GM20431 (cell line): Measurements from ENCODE around the gene TP63.
"Not testable (repeated sequence)": the region's sequence is repeated elsewhere in the genome, so short reads cannot be mapped to it uniquely, and the experiment has no call there.

ENCODE experiments used
- in situ Hi-C: fragments of 300-500 bp; cut with MseI, MboI; formaldehyde crosslinking; loops from one replicate; pipeline ENCODE4 v1.15.0; 2020; ENCODE audit warnings: low sequenced_read_pairs; ENCODE audit not compliant: unreplicated experiment

Gene TP63

DNA sequence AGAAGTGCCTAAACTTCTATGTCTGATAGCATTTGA is at the start of gene TP63:
Gene TP63, plus strand, starts transcription at position 17 of the 36 bp plus-strand sequence. CDS start 127 bp downstream, outside the sequence.
- in situ Hi-C loops, result no loop called here

DNA sequence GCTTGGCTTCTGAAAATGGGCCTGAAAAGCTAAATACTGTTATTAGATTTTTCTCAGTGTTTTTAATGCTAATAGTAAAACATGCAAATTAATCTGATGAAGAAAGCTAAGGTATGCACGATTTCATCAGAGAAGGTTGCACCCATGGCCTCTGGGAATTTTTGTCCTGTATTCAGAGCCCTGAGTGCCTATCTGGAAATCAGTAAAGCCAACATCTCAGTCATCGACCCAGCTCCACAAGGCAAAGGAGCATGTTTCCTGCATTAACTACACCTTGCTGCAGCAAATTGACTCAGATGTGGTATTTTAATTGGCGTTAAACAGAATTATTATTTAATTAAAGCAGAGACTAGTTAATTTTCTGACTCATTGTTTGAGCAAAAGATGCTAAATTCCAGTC is 49.0 kb upstream of the TP63 start:
- in situ Hi-C loops, result no loop called here

DNA sequence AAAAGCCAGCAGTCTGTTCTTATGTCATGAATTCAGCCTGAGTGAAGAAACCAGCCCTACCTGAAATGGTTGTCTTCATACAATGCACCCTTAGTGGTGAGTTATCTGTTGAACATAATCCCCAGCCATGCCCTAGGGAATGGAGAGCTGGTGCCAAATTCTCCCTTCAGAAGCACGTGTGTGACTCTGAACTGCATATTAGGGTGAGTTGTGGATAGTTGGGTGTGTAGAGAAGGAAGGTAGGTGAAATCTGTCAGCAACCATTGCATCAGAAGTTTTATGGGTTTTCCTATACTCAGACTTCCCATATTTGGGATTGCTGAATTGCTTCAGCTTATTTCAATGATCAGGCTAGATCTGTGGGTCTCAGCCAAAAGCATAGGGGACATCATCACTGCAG is 46.5 kb upstream of the TP63 start:
- in situ Hi-C loops, result no loop called here

DNA sequence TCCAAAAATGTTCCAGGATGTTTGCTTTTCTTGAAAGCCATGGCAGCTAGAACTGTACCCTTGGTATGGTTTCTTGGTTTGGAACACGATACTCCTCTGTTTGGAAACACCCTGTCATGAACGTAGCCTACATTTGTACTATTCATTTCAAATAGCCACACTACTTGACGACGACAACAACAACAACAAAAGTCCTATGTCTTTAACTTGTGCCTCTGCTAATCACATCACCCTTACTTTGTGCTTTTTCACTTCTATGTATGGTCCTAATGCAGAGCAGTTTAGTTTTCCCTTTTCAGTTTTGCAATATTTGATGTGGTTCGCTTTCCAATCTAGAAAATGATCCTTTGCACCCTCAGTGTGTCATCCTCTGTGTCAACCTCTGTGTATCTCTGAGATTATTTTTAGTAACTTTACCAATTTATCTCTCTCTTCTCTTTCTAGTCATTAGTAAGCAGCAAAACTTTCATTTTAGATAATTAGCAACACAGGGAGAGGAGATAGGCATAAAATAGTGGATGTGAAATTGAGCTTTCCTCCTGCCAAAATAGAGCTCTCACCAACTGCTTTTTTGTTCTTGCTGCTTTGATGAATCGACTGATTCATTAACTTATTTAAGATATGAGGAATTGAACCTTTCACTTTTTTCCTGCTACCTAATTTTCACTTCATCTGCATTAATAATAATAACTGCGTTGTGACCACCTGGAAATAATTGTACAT is 44.1 kb upstream of the TP63 start:
- in situ Hi-C loops, result no loop called here

DNA sequence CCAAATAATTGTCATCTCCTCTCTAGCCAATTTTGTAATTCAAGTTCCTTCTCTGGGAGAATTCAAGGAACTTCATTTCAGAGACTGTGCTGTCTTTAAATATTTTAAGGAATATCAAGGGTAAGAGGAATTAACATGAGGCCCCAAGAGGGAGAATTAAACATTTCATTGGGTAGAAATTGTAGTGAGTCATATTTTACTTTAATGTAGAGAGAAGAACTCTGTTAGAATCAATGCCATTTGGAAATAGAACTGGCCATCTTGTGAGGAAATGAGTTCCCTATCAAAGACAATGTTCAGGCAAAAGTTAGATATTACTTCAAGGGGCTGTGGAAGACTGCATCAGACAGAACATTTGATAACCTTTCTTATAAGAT is 43.5 kb upstream of the TP63 start:
- in situ Hi-C loops, result no loop called here

DNA sequence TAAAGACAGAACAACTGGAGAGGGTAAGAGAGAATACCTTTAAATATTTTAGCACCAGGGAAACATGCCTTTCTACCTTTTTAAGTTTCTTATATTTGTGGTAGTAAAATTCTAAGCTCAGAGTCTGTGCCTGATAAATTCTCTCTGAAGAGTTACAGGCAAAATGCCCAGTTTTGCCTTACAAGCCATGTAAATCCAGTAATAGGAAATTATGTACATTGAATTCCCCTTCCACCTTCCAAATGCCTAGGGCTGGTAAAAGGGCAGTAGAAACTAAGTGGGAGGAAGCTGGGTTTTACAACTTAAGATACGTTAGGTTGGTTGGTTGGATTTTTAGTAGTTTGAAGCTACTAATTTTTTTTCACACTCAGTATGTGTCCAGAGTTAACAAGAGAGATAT is 43.1 kb upstream of the TP63 start:
- in situ Hi-C loops, result no loop called here

DNA sequence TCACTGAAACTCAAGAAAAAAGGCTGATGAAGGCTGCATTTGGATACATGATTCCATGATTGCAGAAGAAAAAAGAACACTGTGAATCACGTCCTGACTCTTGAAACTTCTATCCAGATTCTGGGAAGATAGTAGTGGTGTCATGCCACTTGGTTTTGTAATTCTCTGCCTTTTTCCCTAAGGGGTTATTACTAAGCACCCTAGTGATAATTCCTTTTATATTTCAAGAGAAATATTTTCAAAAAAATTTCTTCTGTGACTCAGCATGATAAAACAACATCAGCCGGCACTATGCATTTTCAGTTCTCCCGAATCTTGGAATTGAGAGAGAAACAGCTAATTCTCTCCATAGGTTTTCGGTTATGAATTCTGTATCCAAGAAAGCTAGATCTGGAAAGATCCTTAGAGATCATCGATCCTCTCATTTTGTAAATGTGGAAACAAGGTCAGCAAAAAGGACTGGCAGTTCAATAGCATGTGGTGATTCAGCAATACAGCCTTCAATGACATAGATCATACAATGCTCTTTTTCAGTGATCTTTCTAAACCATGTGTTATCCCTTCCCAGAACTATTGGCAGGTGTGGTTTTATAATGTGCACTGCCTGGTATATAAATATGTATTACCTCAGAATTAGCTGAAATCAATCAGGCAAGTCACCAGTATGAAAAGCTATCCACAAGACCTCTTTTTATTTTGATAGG is 42.6 kb upstream of the TP63 start:
- in situ Hi-C loops, result no loop called here

DNA sequence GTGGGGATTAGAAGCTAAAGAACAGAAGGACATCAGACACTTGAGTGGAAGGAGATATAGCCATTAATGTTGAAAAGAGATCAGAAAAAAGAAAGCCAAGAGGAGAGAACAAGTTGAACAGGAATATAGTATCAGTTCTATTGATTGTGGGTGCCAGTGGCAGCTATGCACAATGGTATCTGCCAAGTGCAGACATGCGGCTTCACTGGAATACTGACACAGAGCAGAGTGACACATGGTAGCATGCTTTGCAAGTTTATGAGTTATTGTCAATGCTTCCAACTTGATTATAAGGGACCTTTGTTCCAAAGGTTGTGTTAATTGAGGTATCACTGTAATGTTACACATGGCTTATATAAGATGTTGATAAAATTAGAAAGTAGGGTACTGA is 42.0 kb upstream of the TP63 start:
- in situ Hi-C loops, result no loop called here

DNA sequence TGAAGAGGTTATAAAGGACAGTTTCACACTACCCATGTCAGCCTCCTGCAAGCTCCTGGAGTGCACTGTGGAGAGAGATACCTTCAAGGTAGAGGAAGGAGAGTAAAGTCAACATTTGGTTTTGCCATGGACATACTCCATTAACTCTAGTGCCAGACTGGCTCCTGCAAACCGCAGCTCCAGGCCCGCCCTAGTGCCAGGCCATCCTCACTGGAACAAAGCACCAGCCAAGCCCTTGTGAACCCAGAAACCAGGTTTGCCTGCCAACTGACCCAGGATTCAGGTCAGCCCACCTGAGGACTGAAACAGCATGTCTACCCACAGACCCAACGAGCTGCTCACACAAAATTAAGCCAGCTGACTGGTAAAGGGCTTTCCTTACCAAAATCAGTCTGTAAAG is 41.0 kb upstream of the TP63 start:
- in situ Hi-C loops, result no loop called here

DNA sequence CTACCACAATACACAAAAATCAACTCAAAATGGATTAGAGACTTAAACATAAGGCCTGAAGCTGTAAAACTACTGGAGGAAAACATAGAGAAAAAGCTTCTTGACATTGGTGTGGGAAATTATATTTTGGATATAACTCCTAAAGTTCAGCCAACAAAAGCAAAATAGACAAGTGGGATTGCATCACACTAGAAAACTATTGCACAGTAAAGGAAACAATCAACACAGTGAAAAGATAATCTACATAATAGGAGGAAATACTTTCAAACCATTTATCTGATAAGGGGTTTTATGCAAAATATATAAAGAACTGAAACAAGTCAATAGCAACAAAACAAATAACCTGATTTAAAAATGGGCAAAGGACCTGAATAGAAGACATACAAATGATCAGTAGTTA is 37.6 kb upstream of the TP63 start:
- in situ Hi-C loops, result no loop called here

DNA sequence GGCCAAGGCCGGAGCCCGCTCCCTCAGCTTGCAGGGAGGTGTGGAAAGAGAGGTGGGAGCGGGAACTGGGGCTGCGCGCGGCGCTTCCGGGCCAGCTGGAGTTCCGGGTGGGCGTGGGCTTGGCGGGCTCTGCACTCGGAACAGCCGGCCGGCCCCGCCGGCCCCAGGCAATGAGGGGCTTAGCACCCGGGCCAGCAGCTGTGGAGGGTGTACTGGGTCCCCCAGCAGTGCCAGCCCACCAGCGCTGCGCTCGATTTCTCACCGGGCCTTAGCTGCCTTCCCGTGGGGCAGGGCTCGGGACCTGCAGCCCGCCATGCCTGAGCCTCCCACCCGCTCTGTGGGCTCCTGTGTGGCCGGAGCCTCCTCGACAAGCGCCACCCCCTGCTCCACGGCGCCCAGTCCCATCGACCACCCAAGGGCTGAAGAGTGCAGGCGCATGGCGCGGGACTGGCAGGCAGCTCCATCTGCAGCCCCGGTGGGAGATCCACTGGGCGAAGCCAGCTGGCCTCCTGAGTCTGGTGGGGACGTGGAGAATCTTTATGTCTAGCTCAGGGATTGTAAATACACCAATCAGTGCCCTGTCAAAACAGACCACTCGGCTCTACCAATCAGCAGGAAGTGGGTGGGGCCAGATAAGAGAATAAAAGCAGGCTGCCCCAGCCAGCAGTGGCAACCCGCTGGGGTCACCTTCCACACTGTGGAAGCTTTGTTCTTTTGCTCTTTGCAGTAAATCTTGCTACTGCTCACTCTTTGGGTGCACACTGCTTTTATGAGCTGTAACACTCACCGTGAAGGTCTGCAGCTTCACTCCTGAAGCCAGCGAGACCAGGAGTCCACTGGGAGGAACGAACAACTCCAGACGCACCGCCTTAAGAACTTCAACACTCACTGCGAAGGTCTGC is 34.9 kb upstream of the TP63 start:
- in situ Hi-C loops, result not testable (repeated sequence)

DNA sequence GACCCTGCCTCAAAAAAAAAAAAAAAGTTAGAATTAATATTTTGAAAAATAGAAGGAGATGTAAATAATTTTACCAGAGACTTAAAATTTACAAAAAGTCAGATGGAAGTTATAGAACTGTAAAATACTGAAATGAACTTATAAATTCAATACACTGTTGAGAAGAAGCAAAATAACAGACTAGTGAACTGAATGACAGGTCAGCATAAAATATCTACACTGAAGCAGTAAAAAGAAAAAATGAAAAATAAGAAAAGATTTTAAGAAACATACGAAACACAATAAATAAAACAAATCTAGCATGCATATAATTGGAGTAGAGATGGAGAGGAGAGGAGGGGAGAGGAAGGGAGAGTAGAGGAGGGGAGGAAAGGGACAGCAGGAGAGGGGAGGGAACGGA is 33.3 kb upstream of the TP63 start:
- in situ Hi-C loops, result no loop called here

DNA sequence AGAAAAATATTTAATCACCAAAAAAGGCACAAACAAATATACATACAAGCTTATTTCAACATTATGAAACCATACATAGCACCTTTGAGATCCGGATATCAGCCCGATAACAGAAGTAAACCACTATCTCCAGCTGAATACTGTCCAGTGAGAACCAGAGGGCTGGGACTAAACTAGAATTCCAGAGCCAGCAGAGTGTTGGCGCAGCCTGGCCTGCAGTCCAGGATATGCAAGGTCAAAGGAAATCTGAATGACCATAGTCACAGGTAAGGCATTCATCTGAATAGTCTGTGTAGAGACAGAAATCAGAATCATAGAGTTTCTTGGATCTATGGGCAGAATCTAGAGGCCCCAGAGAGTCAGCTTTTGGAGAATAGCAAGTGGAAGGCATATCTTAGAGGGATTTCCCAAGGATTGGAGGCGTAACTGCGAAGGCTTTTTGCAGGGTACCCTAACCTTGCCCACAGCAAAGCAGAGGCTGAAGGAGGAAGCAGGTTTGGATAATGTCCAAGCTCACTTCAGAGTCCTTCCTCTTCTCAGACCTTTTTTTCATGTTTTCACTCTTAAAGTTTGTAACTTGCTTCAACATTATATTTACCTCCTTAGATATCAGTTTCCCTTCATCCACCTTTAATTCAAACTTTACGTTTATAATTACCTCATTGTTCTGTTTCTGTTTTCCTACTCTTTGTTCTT is 32.5 kb upstream of the TP63 start:
- in situ Hi-C loops, result no loop called here

DNA sequence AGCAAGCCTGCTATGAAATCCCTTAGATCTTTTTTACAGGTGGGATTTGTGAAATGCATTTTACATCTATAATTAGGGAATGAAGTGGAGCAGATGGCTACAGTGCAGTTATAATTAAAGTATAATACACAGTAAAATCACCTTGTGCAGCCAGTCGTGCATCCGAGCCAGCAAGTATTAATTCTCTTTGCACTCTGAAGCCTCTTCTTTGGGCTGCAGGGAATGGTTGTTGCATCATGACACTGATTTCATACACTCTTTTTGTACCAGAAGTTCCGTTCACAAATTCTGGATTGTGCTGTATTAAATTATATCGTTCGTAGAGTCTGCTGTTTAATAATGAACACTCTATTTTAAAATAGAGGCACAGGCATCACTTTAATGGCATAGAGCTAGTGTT is 28.7 kb upstream of the TP63 start:
- in situ Hi-C loops, result no loop called here

DNA sequence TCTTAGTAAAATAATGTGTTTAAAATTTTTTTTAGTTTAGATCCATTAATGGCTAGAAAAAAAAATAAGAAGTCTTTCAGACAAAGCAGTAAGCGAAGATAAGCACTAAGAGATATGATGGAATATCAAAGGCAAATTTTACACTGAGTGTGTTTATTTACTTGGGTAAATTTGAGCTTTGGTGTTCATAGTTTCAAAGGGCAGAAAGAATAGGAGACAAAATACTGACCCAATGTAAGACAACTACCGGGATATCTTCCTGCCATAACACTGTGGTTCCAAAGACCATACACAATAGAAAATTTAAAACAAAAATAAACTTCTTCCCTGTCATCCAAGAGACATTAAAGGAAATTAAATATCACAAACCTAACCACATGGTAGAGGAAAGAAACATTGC is 25.5 kb upstream of the TP63 start:
- in situ Hi-C loops, result no loop called here

DNA sequence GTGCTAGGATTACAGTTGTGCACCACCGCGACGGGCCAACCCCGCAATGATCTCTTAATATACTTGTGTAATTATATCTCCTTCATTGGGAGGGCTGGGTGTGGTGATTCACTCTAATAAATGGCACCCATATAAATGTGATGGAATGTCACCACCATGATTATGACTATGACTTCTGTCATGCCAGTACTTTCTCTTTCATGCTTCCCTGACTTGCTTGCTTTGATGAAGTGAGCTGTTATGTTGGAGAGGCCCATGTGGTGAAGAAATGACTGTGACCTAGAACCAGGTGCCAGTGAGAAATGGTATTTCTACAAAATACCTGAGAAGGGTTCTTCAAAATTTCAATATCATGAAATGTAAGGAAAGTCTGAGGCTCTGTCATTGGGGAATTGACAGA is 24.4 kb upstream of the TP63 start:
- in situ Hi-C loops, result no loop called here

DNA sequence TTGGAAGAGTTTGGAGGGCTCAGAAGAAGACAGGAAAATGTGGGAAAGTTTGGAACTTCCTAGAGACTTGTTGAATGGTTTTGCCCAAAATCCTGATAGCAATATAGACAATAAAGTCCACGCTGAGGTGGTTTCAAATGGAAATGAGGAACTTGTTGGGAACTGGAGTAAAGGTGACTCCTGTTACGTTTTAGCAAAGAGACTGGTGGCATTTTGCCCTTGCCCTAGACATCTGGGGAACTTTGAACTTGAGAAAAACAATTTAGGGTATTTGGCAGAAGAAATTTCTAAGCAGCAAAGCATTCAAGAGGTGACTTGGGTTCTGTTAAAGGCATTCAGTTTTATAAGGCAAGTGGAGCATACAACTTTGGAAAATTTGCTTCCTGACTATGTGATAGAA is 18.5 kb upstream of the TP63 start:
- in situ Hi-C loops, result not testable (repeated sequence)

DNA sequence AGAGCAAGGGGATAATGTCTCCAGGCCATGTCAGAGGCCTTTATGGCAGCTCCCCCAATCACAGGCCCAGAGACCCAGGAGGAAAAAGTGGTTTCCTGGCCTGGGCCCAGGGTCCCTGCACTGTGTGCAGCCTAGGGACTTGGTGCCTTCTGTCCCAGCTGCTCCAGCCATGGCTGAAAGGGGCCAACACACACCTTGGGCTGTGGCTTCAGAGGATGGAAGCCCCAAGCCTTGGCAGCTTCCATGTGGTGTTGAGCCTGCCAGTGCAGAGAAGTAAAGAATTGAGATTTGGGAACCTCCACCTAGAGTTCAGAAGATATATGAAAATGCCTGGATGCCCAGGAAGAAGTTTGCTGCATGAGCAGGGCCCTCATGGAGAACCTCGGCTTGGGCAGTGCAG is 18.1 kb upstream of the TP63 start:
- in situ Hi-C loops, result no loop called here

DNA sequence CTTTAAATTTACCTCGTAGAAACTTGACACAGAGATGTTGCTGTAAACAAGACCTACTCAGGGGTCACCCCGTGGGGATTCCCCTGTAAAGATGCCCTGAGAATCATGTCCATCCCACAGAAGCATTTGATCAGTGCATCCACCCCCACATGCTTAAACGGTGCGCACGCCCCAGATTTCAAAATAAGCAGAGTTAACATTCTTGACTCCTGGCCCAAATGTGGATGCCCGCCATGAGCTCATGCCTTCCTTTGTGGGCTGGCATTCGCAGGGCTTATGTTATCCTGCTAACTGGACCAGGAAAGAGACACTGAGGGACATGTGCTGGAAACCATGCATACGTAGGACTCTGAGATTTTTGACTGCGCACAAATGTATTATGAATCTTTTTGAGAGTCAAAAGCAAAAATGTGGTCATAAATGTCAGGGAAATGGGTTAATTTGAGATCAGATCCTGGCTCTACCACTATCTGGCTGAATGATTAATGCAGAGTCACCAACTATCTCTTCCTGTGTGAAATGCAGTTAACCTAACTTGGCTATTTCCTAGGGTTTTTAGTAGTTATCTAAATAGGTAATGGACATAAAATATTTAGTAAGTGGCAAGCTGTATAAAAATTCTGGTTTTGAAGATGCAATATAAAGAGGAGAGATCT is 9.1 kb upstream of the TP63 start:
- in situ Hi-C loops, result no loop called here

DNA sequence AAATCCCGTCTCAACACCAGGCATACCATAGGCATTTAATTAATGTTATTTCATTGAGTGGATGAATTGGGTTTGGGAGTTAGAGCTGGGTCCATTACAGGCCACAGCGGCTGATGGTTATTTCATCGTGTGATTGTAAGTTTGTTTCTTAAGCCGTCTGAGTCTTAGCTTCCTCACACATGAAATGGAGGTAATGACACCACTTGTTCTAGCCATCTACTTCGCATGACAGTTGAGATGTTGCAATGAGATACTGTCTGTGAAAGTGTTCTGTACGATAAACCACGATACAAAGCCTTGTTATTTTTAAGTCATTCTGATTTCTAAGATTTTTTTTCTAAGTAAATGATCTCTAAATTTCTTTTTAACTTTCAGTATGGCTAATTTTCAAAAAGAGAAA is 8.6 kb upstream of the TP63 start:
- in situ Hi-C loops, result no loop called here

DNA sequence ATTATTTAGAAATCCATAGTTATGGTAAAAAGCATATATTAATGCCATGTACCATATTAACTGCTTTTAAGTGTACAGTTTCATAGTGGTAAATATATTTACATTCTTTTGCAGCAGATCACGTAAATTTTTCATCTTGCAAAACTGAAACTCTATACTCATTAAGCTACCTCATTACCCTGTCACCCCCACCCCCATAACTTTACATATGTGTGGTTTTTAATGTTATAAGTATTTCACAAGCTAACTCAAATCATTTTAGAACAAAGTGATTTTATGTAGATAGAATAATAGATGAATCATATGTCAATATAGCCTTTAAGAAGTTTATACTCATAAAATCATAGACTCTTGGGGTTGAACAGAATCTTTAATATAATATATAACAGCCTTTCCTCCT is 7.1 kb upstream of the TP63 start:
- in situ Hi-C loops, result no loop called here
